ENCODE measurements around the gene GPD1L. TPM values are rescaled to one million over a fixed set of nuclear protein-coding genes. Genes with fewer than 3 reads are reported as not detected.
"Not testable (repeated sequence)": the region's sequence is repeated elsewhere in the genome, so short reads cannot be mapped to it uniquely, and the experiment has no call there.

The GPD1L gene
- total RNA-seq, 2 experiments from 2014 or later: 10.9 to 12.2 TPM

DNA sequence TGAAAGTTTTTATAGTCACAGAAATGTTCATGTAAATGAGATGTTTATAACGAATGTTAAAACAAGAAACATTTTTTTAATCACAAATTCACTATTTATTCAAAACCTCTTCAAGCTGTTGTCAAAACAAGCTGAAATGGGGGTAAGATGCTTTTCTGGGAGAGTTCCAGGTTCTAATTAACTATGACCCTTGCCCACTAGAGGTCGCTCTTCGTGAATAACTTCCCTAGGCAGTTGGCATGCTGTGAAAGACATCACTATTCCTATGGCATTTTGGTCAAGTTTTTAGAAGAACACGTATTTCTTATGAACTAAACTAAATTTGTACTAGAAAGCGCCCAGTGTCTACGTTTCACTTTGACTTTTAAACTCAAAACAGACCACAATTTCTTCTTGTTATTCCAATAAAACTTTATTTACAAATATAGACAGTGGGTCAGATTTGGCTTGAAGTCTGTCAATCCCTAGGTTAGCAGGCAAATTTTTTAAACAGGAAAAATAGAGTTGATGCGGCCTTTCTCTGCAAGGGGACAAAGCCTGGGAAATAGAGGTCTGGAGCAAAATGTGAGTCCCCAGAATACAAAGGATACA, 69.3 kb downstream of the GPD1L start:
- peak; percentile 52 for DNase-seq

DNA sequence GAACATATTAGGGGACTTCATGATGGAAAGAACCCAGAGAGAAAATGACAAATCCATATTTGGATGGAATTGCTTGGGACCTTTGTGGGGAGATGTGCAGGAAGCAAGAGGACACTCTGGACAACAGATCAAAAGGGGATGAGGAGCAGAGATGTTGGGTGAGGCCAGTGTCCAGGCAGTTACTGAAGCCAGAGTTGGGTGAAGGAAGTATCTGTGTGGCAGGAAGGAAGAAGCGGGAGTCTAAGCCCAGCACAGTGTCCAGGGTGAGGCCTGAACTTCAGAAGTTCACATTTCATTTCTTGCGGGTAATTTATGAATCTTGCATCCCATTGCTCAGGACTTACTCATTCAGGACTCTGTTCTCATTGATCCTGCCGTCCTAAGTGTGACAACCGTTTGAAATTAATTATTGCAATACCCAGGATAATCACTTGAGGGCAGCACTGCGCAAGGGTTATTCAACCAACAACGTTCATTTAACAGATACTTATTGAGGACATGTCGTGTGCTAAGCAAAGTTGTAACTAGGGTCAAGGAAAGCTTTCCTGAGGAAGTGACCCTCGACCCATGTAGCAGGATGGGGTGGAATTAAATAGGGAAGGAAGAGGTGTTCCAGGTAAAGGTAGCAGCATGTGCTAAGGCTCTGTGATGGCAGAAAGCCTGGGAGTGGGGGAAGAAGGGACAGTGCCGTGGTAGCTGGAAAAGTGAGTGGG, 70.7 kb downstream of the GPD1L start:
- ChIA-PET POLR2A (interaction anchor here (0.6 to 1.2 kb wide), 2 partner anchors 117 to 160 kb away, joined by 3 read pairs; no protein-coding TSS in a partner anchor), CTCF (interaction anchor here (0.6 to 4.4 kb wide), 41 partner anchors 9 to 490 kb away, joined by 3 to 56 read pairs (median 4); no protein-coding TSS in a partner anchor)
- Mint-ChIP-seq H3K9me3 (peaks cover 3% of the 10 kb centered on the region), H3K27me3 (no peaks in the 10 kb centered on the region), H3K4me3 (peak overlapping the region; percentile 25), H3K4me1 (ENCODE audit: low read depth) (peaks cover 12% of the 10 kb centered on the region), H3K36me3 (peaks cover 3% of the 10 kb centered on the region), H3K27ac (no peak overlapping the region)
- DNase-seq: peak; percentile 66
- intact Hi-C loops (cut with micrococcal nuclease): loop anchor here (1.0 to 2.0 kb wide), 7 partner anchors 62 to 488 kb away; partner anchors contain the start of genes CMTM6 and CMTM8

More for the DNA sequence above, 69.3 kb downstream of the GPD1L start:
- H3K36me3 Mint-ChIP-seq: peaks cover 10% of the 10 kb centered on the region
- H3K27me3 Mint-ChIP-seq: no peaks in the 10 kb centered on the region
- peaks cover 11% of the 10 kb centered on the region for H3K9me3 Mint-ChIP-seq
- intact Hi-C loops (cut with micrococcal nuclease): loop anchor here (2.0 kb wide), 4 partner anchors 63 to 489 kb away; partner anchors contain the start of genes CMTM6 and CMTM8
- no peak overlapping the region for H3K27ac Mint-ChIP-seq
- POLR2A ChIA-PET: no interaction called here
- CTCF ChIA-PET: interaction anchor here (0.6 to 4.4 kb wide), 37 partner anchors 9 to 730 kb away, joined by 3 to 56 read pairs (median 4); no protein-coding TSS in a partner anchor
- no peak overlapping the region for H3K4me3 Mint-ChIP-seq
- peaks cover 12% of the 10 kb centered on the region for H3K4me1 Mint-ChIP-seq (ENCODE audit: low read depth)

DNA sequence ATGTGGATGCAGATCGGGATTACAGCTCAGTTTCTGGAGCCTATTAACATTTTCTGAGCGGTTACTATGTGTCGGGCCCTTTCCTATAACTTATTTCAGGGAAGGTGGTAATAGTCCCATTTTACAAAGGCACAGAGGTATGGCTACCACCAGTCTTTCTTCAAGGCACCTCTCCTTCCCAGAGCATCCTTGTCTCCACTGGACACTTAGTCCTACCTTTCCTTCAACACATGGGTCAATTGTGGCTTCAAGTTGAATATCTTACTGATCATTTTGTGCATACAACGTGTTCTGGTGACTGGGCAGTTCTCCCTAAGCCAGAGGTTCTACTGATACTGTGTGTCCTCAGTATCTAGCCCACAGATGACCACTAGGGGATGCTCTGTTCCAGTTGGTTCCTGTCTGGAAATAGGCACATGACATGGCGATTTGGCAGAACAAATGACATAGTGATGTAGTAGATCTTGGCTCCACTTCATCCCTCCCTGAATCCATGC, 71.3 kb downstream of the GPD1L start:
- intact Hi-C loops (cut with micrococcal nuclease): loop anchor here (1.0 to 2.0 kb wide), 9 partner anchors 61 to 487 kb away; partner anchors contain the start of genes CMTM6 and CMTM8
- peak overlapping the region; percentile 25 for H3K4me3 Mint-ChIP-seq
- no peaks in the 10 kb centered on the region for H3K36me3 Mint-ChIP-seq
- H3K27me3 Mint-ChIP-seq: no peaks in the 10 kb centered on the region
- ChIA-PET CTCF (interaction anchor here (0.6 to 4.4 kb wide), 34 partner anchors 8 to 490 kb away, joined by 3 to 56 read pairs (median 4); no protein-coding TSS in a partner anchor), POLR2A (interaction anchor here (0.6 to 1.2 kb wide), 2 partner anchors 117 to 160 kb away, joined by 3 read pairs; no protein-coding TSS in a partner anchor)
- H3K4me1 Mint-ChIP-seq (ENCODE audit: low read depth): peaks cover 12% of the 10 kb centered on the region
- peak; percentile 73 for DNase-seq
- no peak overlapping the region for H3K27ac Mint-ChIP-seq
- no peaks in the 10 kb centered on the region for H3K9me3 Mint-ChIP-seq

DNA sequence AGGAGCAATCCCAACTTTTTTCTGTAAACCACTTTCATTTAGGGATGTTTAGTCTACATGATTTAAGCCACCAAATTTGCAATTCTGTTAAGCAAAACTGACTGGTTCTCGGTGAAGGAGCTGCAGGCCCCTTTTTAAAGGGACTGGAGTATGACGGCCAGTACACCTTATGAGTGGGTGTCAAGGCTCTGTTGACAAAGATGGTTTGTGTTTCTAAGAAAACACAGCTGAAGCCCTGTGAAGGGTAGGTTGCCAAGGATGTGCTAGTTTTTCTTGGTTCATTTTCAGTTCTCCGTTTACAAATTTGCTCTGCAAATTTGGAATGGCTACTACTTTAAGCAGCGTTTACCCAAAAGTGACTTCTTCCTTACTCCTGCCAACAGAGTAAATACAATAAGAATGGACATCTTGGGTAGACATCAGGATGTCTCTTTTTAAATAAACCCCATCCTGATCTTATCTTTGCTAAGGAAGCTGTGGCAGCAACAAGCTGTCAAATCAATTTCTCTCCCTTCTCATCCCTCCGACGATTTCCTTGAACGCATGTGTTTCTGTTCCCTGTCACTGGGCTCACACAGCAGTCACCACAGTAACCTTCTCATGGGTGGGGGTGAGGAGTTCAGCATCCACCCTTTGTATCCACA, 73.8 kb downstream of the GPD1L start:
- Mint-ChIP-seq H3K27me3 (no peaks in the 10 kb centered on the region), H3K9me3 (no peaks in the 10 kb centered on the region), H3K27ac (no peak overlapping the region), H3K4me3 (no peak overlapping the region), H3K4me1 (ENCODE audit: low read depth) (peaks cover 12% of the 10 kb centered on the region), H3K36me3 (no peaks in the 10 kb centered on the region)
- CTCF ChIA-PET: interaction anchor here (1.0 kb wide), 1 partner anchor 294 kb away, joined by 3 read pairs; no protein-coding TSS in a partner anchor
- no peak for DNase-seq
- POLR2A ChIA-PET: interaction anchor here (0.6 kb wide), 1 partner anchor 143 kb away, joined by 3 read pairs; no protein-coding TSS in a partner anchor
- intact Hi-C loops (cut with micrococcal nuclease): no loop called here

DNA sequence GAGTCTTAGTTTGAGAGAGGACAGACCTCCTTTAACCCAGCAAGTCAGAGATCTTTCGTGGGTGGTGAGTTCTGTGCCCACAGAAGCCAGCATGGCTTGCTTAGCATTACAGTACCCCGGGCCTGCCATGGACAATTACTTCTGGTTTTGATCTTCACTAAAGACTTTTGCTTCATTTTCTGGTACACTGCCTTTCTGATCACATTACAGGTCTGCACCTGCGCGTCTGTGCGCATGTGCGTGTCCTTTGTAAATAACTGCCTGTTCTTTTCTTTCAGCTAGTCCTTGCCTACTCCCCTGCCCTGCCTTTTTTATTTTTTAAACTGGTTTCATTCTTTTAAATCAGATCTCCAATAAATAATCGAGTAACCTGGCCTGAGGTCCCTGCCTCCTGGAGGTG, 74.9 kb downstream of the GPD1L start:
- intact Hi-C loops (cut with micrococcal nuclease): no loop called here
- POLR2A ChIA-PET: no interaction called here
- Mint-ChIP-seq H3K4me3 (no peak overlapping the region), H3K27ac (no peak overlapping the region), H3K4me1 (ENCODE audit: low read depth) (peaks cover 12% of the 10 kb centered on the region), H3K9me3 (no peaks in the 10 kb centered on the region), H3K36me3 (no peaks in the 10 kb centered on the region), H3K27me3 (no peaks in the 10 kb centered on the region)
- CTCF ChIA-PET: no interaction called here
- DNase-seq: no peak

DNA sequence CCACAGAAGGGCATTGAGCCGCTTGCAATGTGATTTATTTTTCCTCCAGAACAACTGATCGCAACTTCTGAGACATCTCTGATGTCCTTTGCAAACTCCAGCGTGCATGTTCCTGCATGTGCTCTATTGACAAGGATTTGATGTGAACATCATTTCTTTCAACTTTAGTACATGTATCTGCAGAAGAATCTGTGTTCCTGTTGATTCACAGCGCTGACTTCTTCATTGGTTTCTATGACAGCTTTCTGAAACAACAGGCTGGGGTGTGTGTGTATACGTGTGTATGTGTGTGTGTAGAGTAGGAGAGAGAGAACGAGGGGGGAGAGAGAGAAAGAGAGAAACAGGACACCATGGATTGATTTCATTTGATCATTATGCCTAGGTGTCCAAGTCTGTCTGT, 75.4 kb downstream of the GPD1L start:
- intact Hi-C loops (cut with micrococcal nuclease): no loop called here
- Mint-ChIP-seq H3K4me3 (no peak overlapping the region), H3K36me3 (no peaks in the 10 kb centered on the region), H3K27ac (no peak overlapping the region), H3K4me1 (ENCODE audit: low read depth) (peaks cover 12% of the 10 kb centered on the region), H3K9me3 (no peaks in the 10 kb centered on the region), H3K27me3 (no peaks in the 10 kb centered on the region)
- POLR2A ChIA-PET: no interaction called here
- CTCF ChIA-PET: no interaction called here
- DNase-seq: no peak

DNA sequence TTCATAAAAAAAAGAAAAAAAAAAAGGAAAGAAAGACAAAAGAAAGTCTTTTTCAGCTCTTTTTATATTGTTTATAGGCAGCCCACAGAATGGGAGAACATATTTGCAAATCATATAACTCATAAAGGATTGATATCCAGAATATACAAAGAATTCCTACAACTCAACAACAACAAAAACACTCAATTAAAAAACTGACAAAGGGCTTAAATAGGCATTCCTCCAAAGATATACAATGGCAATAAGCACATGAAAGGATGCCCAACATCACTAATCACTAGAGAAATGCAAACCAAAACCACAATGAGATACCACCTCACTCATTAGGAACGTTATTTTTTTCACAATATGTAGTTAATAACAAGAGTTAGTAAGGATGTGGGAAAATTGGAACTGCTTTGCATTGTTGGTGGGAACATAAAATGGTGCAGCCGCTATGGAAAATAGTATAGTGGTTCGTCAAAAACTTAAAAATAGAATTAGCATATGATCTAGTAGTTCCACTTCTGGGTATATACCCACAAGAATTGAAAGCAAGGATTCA, 77.8 kb downstream of the GPD1L start:
- DNase-seq: no peak
- H3K4me3 Mint-ChIP-seq: no peak overlapping the region
- H3K36me3 Mint-ChIP-seq: no peaks in the 10 kb centered on the region
- no peak overlapping the region for H3K27ac Mint-ChIP-seq
- intact Hi-C loops (cut with micrococcal nuclease): no loop called here
- H3K27me3 Mint-ChIP-seq: no peaks in the 10 kb centered on the region
- ChIA-PET CTCF (interaction anchor here (0.6 kb wide), 1 partner anchor 9 kb away, joined by 4 read pairs; no protein-coding TSS in a partner anchor), POLR2A (no interaction called here)
- H3K9me3 Mint-ChIP-seq: no peaks in the 10 kb centered on the region
- H3K4me1 Mint-ChIP-seq (ENCODE audit: low read depth): no peaks in the 10 kb centered on the region

DNA sequence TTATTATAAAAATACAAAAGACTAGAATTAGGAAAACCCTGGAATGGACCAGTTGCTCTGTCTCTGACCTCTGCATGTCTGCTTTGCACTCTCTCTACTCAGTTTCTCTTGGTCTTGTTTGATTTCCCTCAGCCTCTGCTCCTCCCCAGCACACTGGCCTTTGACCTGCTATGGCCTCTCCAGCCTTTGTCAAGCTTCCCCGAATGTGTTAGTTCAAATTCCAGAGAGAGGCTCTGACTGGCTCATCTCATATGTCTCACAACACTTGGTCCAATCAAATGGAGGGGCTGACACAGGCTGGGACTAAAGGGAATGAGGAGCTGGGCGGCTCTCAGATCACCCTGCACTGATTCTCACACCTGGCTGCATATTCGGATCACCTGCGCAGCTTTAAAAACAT, 79.7 kb downstream of the GPD1L start:
- POLR2A ChIA-PET: no interaction called here
- Mint-ChIP-seq H3K27ac (no peak overlapping the region), H3K27me3 (peaks cover 3% of the 10 kb centered on the region), H3K4me1 (ENCODE audit: low read depth) (no peaks in the 10 kb centered on the region), H3K4me3 (no peak overlapping the region), H3K9me3 (no peaks in the 10 kb centered on the region), H3K36me3 (no peaks in the 10 kb centered on the region)
- intact Hi-C loops (cut with micrococcal nuclease): no loop called here
- CTCF ChIA-PET: interaction anchor here (1.6 to 1.8 kb wide), 2 partner anchors 9 to 10 kb away, joined by 4 to 5 read pairs; no protein-coding TSS in a partner anchor
- DNase-seq: no peak

DNA sequence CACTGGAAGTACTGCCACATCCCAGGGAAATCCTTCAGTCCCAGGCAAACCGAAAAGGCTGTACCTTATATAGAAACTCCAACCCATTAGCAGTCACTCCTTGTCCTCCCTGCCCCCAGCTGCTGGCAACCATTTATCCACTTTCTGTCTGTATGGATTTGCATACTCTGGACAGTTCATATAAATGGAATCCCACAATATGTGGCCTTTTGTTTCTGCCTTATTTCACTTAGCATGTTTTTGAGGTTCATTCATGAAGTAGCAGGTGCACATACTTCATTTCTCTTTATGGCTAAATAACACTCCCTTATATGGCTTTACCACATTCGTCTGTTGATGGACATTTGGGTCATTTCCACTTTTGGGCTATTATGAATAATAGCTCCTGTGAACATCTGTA, 80.5 kb downstream of the GPD1L start:
- POLR2A ChIA-PET: no interaction called here
- Mint-ChIP-seq H3K27ac (no peak overlapping the region), H3K4me3 (no peak overlapping the region), H3K4me1 (ENCODE audit: low read depth) (no peaks in the 10 kb centered on the region), H3K9me3 (no peaks in the 10 kb centered on the region), H3K36me3 (no peaks in the 10 kb centered on the region), H3K27me3 (peaks cover 3% of the 10 kb centered on the region)
- intact Hi-C loops (cut with micrococcal nuclease): no loop called here
- no peak for DNase-seq
- CTCF ChIA-PET: interaction anchor here (0.6 to 1.8 kb wide), 3 partner anchors 9 to 73 kb away, joined by 3 to 5 read pairs (median 4); no protein-coding TSS in a partner anchor

DNA sequence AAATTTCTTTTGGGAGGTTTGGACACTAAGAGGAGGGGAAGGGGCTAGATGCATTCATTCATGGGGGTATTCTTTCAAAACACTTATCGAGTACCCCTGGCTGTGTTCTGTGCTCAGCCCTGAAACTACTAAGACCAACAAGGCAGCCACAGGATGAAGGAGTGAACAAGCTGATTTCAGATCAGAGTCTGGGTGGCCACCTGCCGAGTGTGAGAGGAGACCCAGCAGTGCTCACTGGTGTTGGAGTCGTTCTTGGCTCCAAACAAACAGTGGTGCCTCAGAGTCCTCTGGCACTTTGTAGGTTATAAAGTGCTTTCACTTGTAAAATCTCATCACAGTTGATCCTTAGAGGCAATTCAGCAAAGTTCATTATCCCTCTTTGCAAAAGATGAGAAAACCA, 83.3 kb downstream of the GPD1L start:
- no peaks in the 10 kb centered on the region for H3K9me3 Mint-ChIP-seq
- H3K36me3 Mint-ChIP-seq: no peaks in the 10 kb centered on the region
- ChIA-PET CTCF (no interaction called here), POLR2A (no interaction called here)
- intact Hi-C loops (cut with micrococcal nuclease): no loop called here
- no peak for DNase-seq
- no peak overlapping the region for H3K4me3 Mint-ChIP-seq
- H3K4me1 Mint-ChIP-seq (ENCODE audit: low read depth): no peaks in the 10 kb centered on the region
- H3K27me3 Mint-ChIP-seq: peaks cover 3% of the 10 kb centered on the region
- H3K27ac Mint-ChIP-seq: no peak overlapping the region

DNA sequence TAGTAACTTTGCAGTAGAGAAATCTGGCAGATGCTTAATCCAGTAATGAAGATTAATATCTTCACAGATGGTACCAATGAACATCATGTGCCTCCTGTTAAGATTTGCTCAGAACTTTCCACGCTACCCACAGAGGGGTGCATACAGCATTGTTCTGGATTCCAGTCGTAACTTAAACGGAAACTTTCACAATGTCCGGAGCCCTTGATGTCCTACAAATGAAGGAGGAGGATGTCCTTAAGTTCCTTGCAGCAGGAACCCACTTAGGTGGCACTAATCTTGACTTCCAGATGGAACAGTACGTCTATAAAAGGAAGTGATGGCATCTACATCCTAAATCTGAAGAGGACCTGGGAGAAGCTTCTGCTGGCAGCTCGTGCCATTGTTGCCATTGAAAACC, 84.1 kb downstream of the GPD1L start:
- intact Hi-C loops (cut with micrococcal nuclease); H3K36me3 Mint-ChIP-seq; H3K27me3 Mint-ChIP-seq; H3K27ac Mint-ChIP-seq; CTCF ChIA-PET; DNase-seq; H3K4me1 Mint-ChIP-seq (ENCODE audit: low read depth); POLR2A ChIA-PET; H3K4me3 Mint-ChIP-seq; H3K9me3 Mint-ChIP-seq: not testable (repeated sequence)
